GM18867 (cell line): ENCODE data around the gene ZNF827.
A peak's percentile ranks its signal among the peaks of the same experiment; 100 is the strongest.

Experiments
- ATAC-seq: cut with Tn5 transposase; IDR thresholded peaks from one replicate; pipeline ENCODE4 v1.9.1; 2021; ENCODE audit warnings: mild to moderate bottlenecking, moderate library complexity; ENCODE audit not compliant: unreplicated experiment

Gene ZNF827

GRCh38 chr4:145868637-145869409, 69.8 kb downstream of the ZNF827 start:
- ATAC-seq: peak; percentile 78

GRCh38 chr4:145867406-145867805, 71.2 kb downstream of the ZNF827 start:
- ATAC-seq: no peak

GRCh38 chr4:145866991-145867390, 71.6 kb downstream of the ZNF827 start:
- ATAC-seq: no peak

GRCh38 chr4:145865274-145865941, 73.2 kb downstream of the ZNF827 start:
- ATAC-seq: no peak

GRCh38 chr4:145863191-145863590, 75.4 kb downstream of the ZNF827 start:
- ATAC-seq: no peak

GRCh38 chr4:145861336-145862318, 77.0 kb downstream of the ZNF827 start:
- no peak for ATAC-seq

- no peak for ATAC-seq
Measured at GRCh38 chr4:145860897-145861296, 77.7 kb downstream of the ZNF827 start.

GRCh38 chr4:145860446-145860845, 78.2 kb downstream of the ZNF827 start:
- no peak for ATAC-seq

- ATAC-seq: no peak
Measured at GRCh38 chr4:145859926-145860325, 78.7 kb downstream of the ZNF827 start.

GRCh38 chr4:145859426-145859825, 79.2 kb downstream of the ZNF827 start:
- no peak for ATAC-seq

GRCh38 chr4:145852256-145852839, 86.3 kb downstream of the ZNF827 start:
- no peak for ATAC-seq

GRCh38 chr4:145851511-145852201, 87.0 kb downstream of the ZNF827 start:
- no peak for ATAC-seq

- ATAC-seq: no peak
Measured at GRCh38 chr4:145847764-145848163, 90.9 kb downstream of the ZNF827 start.

GRCh38 chr4:145845118-145845517, 93.5 kb downstream of the ZNF827 start:
- ATAC-seq: no peak

GRCh38 chr4:145843639-145844038, 95.0 kb downstream of the ZNF827 start:
- no peak for ATAC-seq

GRCh38 chr4:145843148-145843547, 95.5 kb downstream of the ZNF827 start:
- ATAC-seq: no peak

GRCh38 chr4:145842224-145842887, 96.3 kb downstream of the ZNF827 start:
- ATAC-seq: no peak

GRCh38 chr4:145840801-145841200, 97.8 kb downstream of the ZNF827 start:
- no peak for ATAC-seq

- peak; percentile 97 for ATAC-seq
Measured at GRCh38 chr4:145840162-145840768, 98.4 kb downstream of the ZNF827 start.
